ENCODE data around the gene SH3RF3. TPM values are rescaled to one million over a fixed set of nuclear protein-coding genes. Genes with fewer than 3 reads are reported as not detected.

SH3RF3 gene
- total RNA-seq, 2 experiments from 2014 or later, result 0.25 to 0.44 TPM

DNA sequence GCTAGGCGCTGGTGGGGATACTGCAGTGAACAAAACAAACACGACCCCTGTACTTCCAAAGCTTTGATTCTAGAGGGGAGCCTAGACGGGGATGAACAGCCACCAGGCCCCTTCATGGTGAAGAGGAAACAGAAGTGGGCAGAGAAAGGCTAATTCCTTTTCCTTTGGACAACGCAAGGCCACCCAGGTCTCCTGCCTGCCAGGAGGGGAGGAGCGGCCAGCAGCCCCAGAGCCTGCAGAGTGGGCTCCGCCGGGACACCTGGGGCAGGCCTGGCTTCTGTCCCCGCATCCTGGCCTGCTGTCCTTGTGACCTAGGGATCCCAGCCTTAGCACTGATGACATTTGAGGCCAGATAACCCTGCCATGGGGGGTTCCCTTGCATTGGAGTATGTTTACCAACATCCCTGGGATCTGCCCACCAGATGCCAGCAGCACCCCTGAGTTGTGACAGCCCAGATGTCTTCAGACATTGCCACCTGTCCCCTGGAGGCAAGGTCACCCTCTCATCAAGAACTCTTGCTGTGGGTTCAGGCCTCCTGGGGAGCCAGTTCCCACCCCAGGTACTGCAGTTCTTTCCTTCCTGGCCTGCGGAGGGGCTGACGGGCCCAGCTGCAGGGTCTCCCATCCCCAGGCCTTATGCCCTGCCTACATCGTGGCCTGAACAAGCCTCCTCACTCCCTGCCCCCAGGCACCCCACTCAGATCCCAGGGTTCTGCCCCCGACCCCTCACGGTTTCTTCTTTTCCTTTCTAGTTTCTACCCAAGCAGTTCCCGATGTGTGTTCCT, 359.1 kb downstream of the SH3RF3 start:
- CTCF ChIA-PET, result no interaction called here
- POLR2A ChIA-PET, result no interaction called here

DNA sequence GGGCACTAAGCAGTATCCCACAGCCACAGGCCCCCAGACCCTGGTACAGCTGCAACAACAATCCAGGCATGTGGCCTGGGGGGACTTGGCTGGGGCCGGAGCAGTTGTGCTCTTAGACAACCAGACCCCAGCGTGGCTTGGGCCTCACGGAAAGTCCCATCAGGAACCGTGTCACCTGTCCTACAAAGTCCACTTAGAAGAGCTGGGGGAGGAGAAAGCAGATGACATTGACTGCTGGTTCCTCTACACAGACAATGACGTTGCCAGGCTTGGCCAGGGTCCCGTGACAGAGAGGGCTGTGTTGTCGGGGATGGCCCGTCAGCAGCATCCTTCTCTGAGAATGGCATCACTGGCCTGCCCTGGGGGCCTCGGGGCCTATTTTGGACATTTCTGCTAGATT, 360.3 kb downstream of the SH3RF3 start:
- CTCF ChIA-PET, result no interaction called here
- POLR2A ChIA-PET, result no interaction called here

DNA sequence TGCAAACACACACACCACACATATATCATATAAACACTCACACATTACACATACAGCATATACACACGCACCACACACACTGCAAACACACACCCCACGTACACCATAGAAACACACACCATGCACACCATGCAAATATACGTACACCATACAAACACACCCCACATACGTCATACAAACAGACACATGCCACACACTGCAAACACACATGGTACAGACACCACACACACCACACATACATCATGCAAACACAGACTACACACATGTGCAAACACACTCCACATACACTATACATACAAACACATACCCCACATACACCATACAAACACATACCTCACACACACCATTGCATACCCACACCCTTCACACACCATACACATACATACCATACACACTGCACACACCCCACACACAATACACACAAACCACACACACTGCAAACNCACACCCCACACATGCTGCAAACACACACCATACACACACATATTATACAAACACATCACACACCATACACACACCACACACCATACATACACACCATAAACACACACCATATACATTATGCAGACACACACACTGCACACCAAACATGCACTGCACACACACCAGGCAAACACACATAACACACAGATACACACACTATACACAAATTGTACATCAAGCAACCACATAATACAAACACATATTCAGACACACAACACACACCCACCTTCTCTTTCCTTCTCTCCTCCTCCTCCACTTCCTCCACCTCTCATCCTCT, 364.4 kb downstream of the SH3RF3 start:
- POLR2A ChIA-PET, result no interaction called here
- CTCF ChIA-PET, result no interaction called here

DNA sequence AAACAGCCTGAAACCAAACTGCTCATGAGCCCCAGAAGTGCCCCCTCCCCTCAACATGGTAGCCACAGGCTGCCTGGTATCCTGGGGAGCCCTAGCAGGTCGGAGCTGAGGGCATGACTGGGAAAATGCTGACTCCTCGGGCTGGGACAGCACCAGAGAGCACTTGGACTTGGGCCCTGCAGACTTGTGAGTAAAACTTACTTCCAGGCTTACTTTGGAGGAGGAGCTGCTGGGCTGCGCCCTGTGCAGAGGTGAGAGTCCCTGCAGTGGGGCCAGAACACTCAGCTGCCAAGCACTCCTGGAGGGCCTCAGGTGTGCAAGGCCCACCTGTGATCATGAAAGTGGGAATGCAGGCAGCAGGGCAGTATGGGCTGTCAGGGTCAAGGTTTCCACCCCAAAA, 365.3 kb downstream of the SH3RF3 start:
- POLR2A ChIA-PET, result no interaction called here

DNA sequence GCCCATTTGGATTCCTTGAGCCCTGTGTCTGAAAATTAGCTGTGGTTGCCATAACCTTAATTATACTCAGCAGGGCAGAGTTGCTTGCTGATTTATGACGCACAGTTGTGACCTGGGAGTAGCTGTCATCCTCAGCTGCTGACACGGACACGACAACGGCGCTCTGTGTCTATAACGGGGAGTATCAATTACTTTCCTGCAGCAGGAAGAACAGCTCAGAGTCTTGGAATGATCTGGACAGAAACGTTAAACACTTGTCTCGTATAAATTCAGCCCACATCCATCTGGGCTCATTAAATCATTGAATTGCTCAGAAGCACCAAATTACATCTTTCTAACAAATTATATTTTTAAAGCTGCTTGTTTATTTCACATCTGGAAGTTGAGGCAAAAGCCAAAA, 368.5 kb downstream of the SH3RF3 start:
- ChIA-PET CTCF (interaction anchor here (1.9 kb wide), 1 partner anchor 12 kb away, joined by 4 read pairs; no protein-coding TSS in a partner anchor), POLR2A (no interaction called here)

More for the DNA sequence above, 365.3 kb downstream of the SH3RF3 start:
- CTCF ChIA-PET, result no interaction called here

DNA sequence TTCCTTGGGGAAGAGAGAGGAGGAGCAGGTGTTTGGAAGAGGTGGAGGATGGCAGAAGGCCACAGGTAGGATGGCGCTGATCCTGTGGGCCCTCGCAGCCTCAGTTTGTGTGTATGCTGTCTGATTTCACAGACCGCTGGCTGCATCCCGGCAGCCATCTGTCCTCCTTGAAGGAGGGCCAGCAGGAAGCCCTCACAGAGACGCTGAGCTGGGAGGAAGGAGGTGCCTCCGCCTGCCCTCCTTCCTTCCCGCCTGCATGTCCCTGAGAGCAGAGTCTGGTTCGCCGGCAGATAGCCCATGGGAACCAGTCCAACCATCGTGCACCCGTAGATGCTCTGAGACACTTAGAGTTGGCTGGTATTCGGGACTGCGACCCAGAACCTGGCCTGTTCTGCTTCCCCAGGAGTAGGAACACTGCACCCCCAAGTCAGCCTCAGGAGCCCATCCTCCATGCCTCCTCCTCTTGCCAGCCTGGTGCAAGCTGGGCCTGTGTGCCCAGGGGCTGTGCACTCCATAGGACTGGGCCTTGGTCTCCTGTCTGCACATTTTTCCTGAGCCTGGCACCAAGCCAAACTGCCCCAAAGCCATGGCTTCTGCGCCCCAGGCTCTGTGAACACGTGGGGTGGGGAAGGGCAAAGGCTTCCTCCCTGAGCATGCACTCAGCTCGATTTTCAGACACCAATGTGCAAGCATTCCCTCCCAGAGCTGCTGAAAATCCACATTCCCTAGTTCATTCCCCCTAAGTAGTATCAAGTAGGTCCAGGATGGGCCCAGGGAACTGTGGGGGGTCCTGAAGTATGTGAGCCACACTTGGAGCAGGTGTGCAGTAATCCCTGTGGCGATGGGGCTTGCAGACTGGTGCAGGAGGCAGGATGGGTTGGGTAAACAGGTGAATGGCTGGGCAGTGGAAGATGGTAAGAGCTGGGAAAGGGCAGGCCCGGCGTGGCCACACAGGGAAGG, 369.2 kb downstream of the SH3RF3 start:
- ChIA-PET CTCF (no interaction called here), POLR2A (no interaction called here)

DNA sequence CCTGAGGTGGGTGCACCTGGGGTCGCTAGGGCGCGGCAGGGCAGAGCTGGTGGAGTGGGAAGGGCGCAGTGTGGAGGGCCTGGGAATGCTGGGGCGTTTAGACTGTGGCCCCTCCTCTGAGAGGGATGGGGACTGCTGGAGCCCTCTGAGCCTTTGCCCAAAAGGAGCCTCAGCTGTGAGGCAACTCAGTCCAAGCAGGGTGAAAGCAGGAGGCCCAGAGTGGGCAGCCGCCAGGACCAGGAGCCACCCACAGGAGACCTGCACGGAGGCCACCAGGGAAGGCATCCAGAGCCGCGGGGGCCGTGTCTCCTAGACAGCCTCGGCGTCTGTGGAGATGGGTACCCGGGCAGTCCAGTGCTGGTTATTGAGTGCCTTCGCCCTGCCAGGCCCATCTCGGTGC, 369.9 kb downstream of the SH3RF3 start:
- ChIA-PET CTCF (no interaction called here), POLR2A (no interaction called here)

DNA sequence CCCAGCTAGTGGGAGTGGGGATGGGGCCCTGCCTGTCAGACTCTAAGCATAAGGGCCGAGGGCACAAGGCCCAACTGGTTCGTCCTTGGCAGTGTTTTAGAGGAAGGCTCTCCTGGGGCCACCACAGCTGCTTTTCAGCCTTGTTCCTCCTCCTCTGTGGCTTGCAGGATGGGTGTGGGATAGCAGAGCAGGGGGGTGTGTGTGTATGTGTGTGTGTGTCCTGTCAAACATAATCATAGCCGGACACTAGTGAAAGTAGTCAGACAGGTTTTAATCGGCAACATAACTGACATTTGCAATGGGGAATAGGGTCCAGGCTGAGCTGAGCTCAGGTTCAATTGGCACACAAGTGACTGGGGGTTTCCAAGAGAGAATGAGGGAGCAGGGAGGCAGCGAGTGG, 370.6 kb downstream of the SH3RF3 start:
- CTCF ChIA-PET, result no interaction called here
- POLR2A ChIA-PET, result no interaction called here

DNA sequence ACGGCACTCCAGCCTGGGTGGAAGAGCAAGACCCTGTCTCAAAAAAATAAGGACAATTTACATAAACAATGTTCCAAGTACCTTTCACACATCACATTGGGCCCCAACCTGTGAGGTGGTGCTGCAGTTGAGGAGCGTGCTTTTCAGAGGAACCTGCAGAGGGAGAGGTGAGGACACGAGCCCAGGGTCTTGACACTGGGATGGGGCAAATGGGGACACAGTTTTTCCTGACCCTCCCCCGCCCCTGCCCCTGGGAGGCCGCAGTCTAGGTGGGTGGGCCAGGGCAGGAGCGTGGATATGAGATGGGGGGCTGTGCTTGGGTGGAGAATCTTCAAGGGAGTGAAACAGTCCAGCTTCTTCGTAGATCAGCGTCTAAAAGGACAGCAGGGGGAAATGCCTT, 371.9 kb downstream of the SH3RF3 start:
- ChIA-PET CTCF (no interaction called here), POLR2A (no interaction called here)

DNA sequence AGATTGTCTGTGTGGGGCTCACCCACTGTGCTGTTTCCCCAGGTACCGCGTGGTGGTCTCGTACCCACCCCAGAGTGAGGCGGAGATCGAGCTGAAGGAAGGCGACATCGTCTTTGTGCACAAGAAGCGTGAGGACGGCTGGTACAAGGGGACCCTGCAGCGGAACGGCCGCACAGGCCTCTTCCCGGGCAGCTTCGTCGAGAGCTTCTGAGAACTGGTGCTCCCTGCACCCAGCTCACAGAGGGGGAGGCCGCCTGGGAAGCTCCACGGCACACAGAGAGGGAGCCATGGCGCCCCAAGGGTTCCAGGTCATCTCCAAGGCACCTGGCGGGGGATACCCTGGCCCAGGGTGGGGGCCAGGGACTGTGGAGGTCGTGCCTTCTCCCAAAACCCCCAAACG, 372.5 kb downstream of the SH3RF3 start:
- ChIA-PET POLR2A (no interaction called here), CTCF (no interaction called here)

DNA sequence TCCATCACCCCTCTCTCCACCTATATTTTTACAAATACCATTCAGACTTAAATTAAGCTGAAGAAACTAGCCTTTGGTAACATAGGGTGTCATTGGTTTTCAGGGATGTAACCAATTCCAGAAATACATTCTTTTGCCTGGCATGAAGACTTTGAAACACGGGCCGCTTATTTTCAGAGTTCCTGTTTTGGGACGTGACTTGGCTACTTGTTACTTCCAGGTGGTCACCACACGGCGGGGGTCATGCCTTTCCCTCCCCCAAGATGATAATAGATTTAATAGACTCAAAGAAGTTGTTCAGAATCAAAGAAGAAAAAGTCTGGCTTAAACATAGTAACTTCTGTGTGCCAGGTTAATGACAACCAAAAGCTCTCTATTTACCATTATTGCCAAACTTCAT, 374.2 kb downstream of the SH3RF3 start:
- ChIA-PET POLR2A (no interaction called here), CTCF (no interaction called here)

DNA sequence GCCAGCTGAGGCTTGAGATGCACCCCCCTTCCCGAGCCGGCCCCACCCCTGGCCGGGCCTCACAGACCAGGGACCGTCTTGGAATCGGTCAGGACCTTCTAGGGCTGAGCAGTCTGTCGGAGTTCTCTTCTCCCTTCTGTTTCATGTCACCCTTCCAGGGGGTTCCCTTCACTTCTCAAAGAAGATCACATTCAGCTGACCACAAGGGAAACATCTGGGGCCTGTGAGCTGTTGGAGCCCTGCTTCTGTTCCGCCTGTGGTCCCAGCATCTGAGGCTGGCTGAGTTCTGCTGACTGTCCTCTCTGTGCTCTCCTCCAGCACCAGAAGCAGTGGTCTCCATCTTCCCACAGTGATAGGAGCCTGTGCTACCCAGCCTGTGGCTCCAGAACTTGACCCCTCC, 378.2 kb downstream of the SH3RF3 start:
- ChIA-PET CTCF (interaction anchor here (0.6 kb wide), 1 partner anchor 486 kb away, joined by 4 read pairs; no protein-coding TSS in a partner anchor), POLR2A (no interaction called here)

DNA sequence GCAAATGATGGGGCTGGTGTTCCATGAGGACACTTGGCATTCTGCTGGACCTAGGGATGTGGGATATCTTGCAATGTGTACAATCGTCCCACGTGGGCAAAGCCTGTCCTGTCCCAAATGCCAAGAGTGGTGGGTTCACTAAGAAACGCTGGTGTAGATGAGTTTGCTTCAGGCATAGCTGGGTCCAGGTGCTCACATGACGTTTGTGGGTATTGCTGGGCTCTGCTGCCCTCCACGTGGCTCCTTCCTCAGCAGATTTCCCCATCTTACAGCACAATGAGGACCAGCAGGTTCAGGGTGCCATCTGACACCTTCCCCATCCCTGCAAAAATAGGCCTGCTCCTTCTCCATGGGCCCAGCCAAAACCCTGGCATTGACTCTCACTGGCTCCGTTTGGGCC, 378.8 kb downstream of the SH3RF3 start:
- POLR2A ChIA-PET, result no interaction called here
- CTCF ChIA-PET, result no interaction called here

DNA sequence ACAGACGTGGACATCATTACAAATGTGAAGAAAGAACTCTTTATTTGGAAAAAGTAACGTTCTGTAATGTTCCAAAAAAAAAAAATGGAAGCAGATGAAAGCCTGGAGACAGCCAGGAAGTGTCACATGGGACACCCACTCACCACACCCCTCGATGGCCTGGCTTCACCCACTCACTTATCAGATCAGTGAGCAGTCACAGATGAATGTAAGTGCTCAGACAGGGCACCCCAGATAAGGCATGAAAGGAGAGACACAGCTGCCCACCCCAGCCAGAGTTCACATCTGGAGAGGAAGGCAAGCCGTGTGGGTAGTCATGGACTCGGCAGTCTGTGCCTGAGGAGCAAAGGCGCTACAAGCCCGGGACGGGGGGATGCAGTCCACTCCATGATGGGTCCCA, 379.6 kb downstream of the SH3RF3 start:
- CTCF ChIA-PET, result no interaction called here
- POLR2A ChIA-PET, result no interaction called here

DNA sequence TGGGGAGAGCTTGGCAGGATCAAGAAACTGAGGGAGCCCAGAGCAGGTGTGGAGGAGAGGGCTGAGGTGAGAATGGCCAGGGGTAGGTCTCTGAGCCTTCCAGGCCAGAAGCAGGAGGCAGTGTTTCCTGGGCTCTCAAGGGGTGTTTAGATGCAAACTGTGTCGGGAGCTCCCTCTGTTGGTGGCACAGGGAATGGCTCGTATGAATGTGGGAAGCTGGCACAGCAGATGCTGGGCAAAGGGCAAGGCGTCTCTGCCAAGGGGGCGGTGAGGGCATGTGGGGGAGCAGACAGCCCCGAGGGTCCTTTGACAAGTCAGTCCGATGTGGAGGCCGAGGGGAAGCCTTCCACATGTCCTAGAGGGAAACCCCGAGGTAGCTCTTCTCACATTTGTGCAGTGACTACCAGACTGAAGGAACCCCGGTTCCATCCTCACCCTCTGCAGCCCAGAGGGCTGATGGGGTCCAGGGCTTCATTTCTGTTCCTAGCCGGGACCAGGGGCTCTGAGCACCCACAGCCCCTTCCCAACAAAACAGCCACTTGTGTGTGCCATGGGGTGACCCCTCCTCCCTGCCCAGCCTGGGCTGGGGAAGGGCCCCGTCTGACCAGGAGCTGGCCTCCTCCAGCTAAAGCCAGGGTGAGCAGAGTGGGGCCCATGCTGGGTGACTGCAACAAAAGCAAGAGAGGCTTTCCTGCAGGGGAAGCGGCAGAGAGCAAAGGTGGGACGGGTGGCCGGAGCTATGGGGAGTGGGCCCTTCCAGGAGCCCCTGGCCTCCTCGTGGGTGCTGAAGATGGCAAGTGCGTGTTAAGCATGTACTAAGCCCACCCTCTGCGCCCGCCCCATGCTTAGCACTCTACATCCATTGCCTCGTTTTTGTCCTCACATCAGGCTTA, 381.4 kb downstream of the SH3RF3 start:
- POLR2A ChIA-PET, result no interaction called here
- CTCF ChIA-PET, result interaction anchor here (0.6 to 1.8 kb wide), 16 partner anchors 10 to 707 kb away, joined by 3 to 10 read pairs (median 3); no protein-coding TSS in a partner anchor

DNA sequence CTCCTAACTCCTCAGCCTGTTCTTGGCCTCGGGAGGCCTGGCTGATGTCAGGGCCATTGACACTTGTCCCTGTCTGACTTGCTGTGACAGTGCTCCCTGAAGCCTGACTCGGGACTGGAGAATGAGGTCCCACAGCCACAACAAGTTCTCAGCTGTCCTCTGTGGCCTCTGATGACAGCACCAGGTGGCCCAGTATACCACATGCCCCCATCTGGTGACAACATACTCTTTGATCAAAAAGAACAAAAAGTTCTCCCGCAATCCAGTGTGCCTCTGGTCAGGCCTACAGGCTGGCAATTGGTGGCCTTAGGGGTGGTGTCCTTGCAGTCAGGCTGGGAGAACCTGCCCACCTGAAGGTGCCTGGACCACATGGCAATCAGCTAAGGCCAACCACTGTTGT, 382.2 kb downstream of the SH3RF3 start:
- POLR2A ChIA-PET, result no interaction called here
- CTCF ChIA-PET, result interaction anchor here (0.9 to 1.8 kb wide), 6 partner anchors 29 to 384 kb away, joined by 3 to 10 read pairs (median 3); no protein-coding TSS in a partner anchor

DNA sequence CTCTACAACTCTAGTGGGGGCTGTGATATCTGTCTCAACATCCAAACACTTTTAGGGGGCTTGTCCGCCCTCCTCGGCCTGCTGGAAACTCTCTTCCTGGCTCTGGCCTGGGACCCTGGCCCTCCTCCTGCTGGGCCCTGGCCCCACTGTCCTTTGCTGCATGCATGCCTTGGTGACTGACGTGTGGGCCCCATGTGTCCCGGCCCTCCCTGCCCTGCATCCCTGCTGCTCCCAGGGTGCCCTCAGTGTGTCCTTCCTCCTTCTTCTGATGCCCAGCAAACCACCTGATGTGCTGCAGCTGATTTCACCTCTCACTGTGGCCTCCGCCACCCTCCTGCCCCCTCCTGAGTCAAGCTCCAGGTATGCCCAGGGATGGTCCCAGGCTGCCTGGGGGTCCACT, 383.1 kb downstream of the SH3RF3 start:
- ChIA-PET CTCF (no interaction called here), POLR2A (no interaction called here)

DNA sequence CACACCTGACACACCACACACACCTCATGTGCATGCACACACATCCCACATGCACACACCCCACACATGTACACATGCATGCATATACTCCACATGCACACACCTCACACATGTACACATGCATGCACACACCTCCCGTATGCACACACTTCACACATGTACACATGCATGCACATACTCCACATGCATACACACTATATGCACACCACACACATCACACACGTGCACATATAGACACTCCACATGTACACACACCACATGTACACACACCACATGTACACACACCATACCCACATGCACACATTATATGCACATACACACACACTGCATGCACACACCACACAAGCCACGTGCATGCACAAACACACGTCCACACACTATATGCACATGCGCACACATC, 384.2 kb downstream of the SH3RF3 start:
- ChIA-PET CTCF (no interaction called here), POLR2A (no interaction called here)

Data from activated CD8-positive, alpha-beta memory T cell treated with anti-CD3 and anti-CD28 coated beads for 36 hours (primary cell).